GM12878 (cell line): ENCODE data around the gene MARCKSL1. TPM values are rescaled to one million over a fixed set of nuclear protein-coding genes. Genes with fewer than 3 reads are reported as not detected.

Source experiments
- ATAC-seq: fragments of 200-7000 bp; cut with Tn5 transposase; 3 replicates; pipeline ENCODE4 v1.9.1; 2020; ENCODE audit warnings: mild to moderate bottlenecking, moderate library complexity
- BruUV-seq: library from RNA; stranded (reverse); fragments of 400-500 nt; replicated peaks from 2 replicates; lab custom pipeline; 2021; lab: Mats Ljungman, UMichigan
- CTCF ChIA-PET: fragments of 300-600 bp; sonication (Branson Sonifier 250); formaldehyde crosslinking; extraction: SDS; loops from one replicate; lab custom pipeline; 2021; ENCODE audit warnings: inconsistent platforms; lab: Yijun Ruan, JAX
- POLR2A ChIA-PET: fragments of 350-600 bp; formaldehyde crosslinking; extraction: SDS; loops from one replicate; lab custom pipeline; 2021; ENCODE audit warnings: inconsistent platforms; lab: Charles Lee
- RAD21 ChIA-PET: fragments of 300-600 bp; sonication (Branson Sonifier 250); formaldehyde crosslinking; loops from one replicate; lab custom pipeline; 2023; ENCODE audit warnings: antibody characterized with exemption; ENCODE audit not compliant: unreplicated experiment; lab: Charles Lee
- SMC1A ChIA-PET: fragments of 300-600 bp; sonication (Branson Sonifier 250); formaldehyde crosslinking; loops from one replicate; lab custom pipeline; 2023; ENCODE audit not compliant: unreplicated experiment, uncharacterized antibody; lab: Charles Lee
- DNase-seq: peaks from one replicate; pipeline ENCODE4 v3.0.0-alpha.2; 2011; ENCODE audit warnings: low read depth, low spot score
- FAIRE-seq: peaks from 3 replicates; lab custom pipeline; 2011; peaks lifted over from hg19 to GRCh38; lab: Jason Lieb, UNC
- H2AFZ ChIP-seq: 2 replicates; pipeline ENCODE4 v1.6.0; 2011; ENCODE audit warnings: low read depth, low read length, control low read depth; ENCODE audit not compliant: control insufficient read depth
- H3K27ac ChIP-seq: 2 replicates; pipeline ENCODE4 v1.5.1; 2011; ENCODE audit warnings: control low read depth; ENCODE audit not compliant: control insufficient read depth, insufficient read depth
- H3K27me3 ChIP-seq, 2 experiments: replicated peaks in 1 of 2; 2 replicates each; pipeline versions ENCODE4 v1.6.0 to v1.6.1; 2011; ENCODE audit warnings: low read length in 1 of 2; ENCODE audit not compliant: control insufficient read depth in 2 of 2, insufficient read depth in 2 of 2
- H3K36me3 ChIP-seq, 2 experiments: 2 replicates each; pipeline ENCODE4 v1.5.1; 2011; ENCODE audit warnings: low read length in 1 of 2; ENCODE audit not compliant: control insufficient read depth in 2 of 2, insufficient read depth in 2 of 2
- H3K4me1 ChIP-seq: 2 replicates; pipeline ENCODE4 v1.6.1; 2011; ENCODE audit warnings: mild to moderate bottlenecking, low read length, moderate library complexity, mixed read lengths; ENCODE audit not compliant: control insufficient read depth, insufficient read depth
- H3K4me2 ChIP-seq: 2 replicates; pipeline ENCODE4 v1.6.0; 2011; ENCODE audit warnings: control low read depth; ENCODE audit not compliant: control insufficient read depth, insufficient read depth
- H3K4me3 ChIP-seq: fragments of 200-600 bp; sonication (generic); 2 replicates; pipeline ENCODE4 v1.5.1; 2016
- H3K79me2 ChIP-seq: 2 replicates; pipeline ENCODE4 v1.6.0; 2011; ENCODE audit warnings: low read length; ENCODE audit not compliant: control insufficient read depth, insufficient read depth
- H3K9ac ChIP-seq: 2 replicates; pipeline ENCODE4 v1.8.0; 2011; ENCODE audit warnings: low read length, control low read depth, mixed read lengths; ENCODE audit not compliant: control insufficient read depth, insufficient read depth
- H3K9me3 ChIP-seq: replicated peaks from 3 replicates; pipeline ENCODE4 v1.5.1; 2011; ENCODE audit warnings: mild to moderate bottlenecking, low read length; ENCODE audit not compliant: control insufficient read depth, insufficient read depth
- H4K20me1 ChIP-seq: 2 replicates; pipeline ENCODE4 v1.6.0; 2011; ENCODE audit not compliant: control insufficient read depth, insufficient read depth
- ATF3 ChIP-seq: IDR thresholded peaks from 2 replicates; pipeline ENCODE4 v1.6.1; 2011; ENCODE audit warnings: low read depth, mild to moderate bottlenecking, low read length, moderate library complexity, borderline replicate concordance; ENCODE audit errors: extremely low read depth
- BCL11A ChIP-seq: IDR thresholded peaks from 2 replicates; pipeline ENCODE4 v1.6.1; 2011; ENCODE audit warnings: low read depth, low read length
- BHLHE40 ChIP-seq, 2 experiments: fragments of 450-650 bp in 1 of 2; IDR thresholded peaks; 2 replicates each; pipeline ENCODE4 v1.6.1; 2011 to 2017; ENCODE audit warnings: low read depth in 2 of 2, borderline replicate concordance in 1 of 2, improper control_type of control experiment in 1 of 2, low read length in 1 of 2, mild to moderate bottlenecking in 1 of 2
- CBFB ChIP-seq: IDR thresholded peaks from 2 replicates; pipeline ENCODE4 v1.6.1; 2016; ENCODE audit warnings: antibody characterized with exemption, low read depth
- CREM ChIP-seq: IDR thresholded peaks from 2 replicates; pipeline ENCODE4 v1.6.1; 2014; ENCODE audit warnings: antibody characterized with exemption, low read depth
- KDM1A ChIP-seq: fragments of 200-600 bp; sonication (generic); IDR thresholded peaks from 2 replicates; pipeline ENCODE4 v1.6.1; 2016; ENCODE audit warnings: borderline replicate concordance
- KLF5 ChIP-seq: fragments of 450-650 bp; IDR thresholded peaks from 2 replicates; pipeline ENCODE4 v1.6.1; 2014; ENCODE audit warnings: mild to moderate bottlenecking; ENCODE audit not compliant: partially characterized antibody
- MLLT1 ChIP-seq: fragments of 450-650 bp; IDR thresholded peaks from 2 replicates; pipeline ENCODE4 v1.6.1; 2016; ENCODE audit warnings: mild to moderate bottlenecking
- NBN ChIP-seq: fragments of 450-650 bp; IDR thresholded peaks from 2 replicates; pipeline ENCODE4 v1.6.1; 2016
- SMC3 ChIP-seq: IDR thresholded peaks from 2 replicates; pipeline ENCODE4 v1.6.1; 2011; ENCODE audit warnings: low read length, improper control_type of control experiment, borderline replicate concordance
- SREBF2 ChIP-seq: IDR thresholded peaks from 2 replicates; pipeline ENCODE4 v1.6.1; 2012; ENCODE audit warnings: mild to moderate bottlenecking, low read length
- TAF1 ChIP-seq: IDR thresholded peaks from 2 replicates; pipeline ENCODE4 v1.6.1; 2011; ENCODE audit warnings: mild to moderate bottlenecking, low read depth, low read length, borderline replicate concordance
- WRNIP1 ChIP-seq: IDR thresholded peaks from 2 replicates; pipeline ENCODE4 v1.6.1; 2011; ENCODE audit warnings: low read depth, low read length, improper control_type of control experiment, borderline replicate concordance
- ZBTB33 ChIP-seq: fragments of 450-650 bp; IDR thresholded peaks from 2 replicates; pipeline ENCODE4 v1.6.1; 2017; ENCODE audit warnings: mild to moderate bottlenecking
- ZNF622 ChIP-seq: fragments of 450-650 bp; IDR thresholded peaks from 2 replicates; pipeline ENCODE4 v1.6.1; 2017; ENCODE audit warnings: mild to moderate bottlenecking, inconsistent platforms
- WGBS: methylation state at CpG from one replicate; pipeline ENCODE4 v1.1.6; 2016; ENCODE audit warnings: low lambda C conversion rate; ENCODE audit not compliant: insufficient replicate concordance, insufficient coverage; ENCODE audit errors: missing lambda C conversion rate; 5-methylcytosine and 5-hydroxymethylcytosine counted together
- in situ Hi-C: fragments of 300-500 bp; cut with MboI; formaldehyde crosslinking; loops from 9 replicates; pipeline ENCODE4 v1.14.3; 2018; ENCODE audit warnings: mixed read lengths
- intact Hi-C: fragments of 100-400 bp; cut with micrococcal nuclease; formaldehyde crosslinking; loops from one replicate; pipeline ENCODE4 v1.14.2; 2022; ENCODE audit not compliant: unreplicated experiment
- polyA plus RNA-seq, 11 experiments: library from polyadenylated mRNA; depleted of rRNA in 4 of 11; unstranded in 6 of 11; stranded (reverse) in 5 of 11; fragments of >200 nt; fragmentation: Nextera tagmentation in 4 of 11; fragmentation: Illumina TruSeq in 1 of 11; extraction: Ambion mirVana in 4 of 11; extraction: Trizol in 1 of 11; gene quantifications; 1 replicate in 1 of 11; 2 replicates in 10 of 11; pipeline versions ENCODE4 v1.2.1 to v1.2.3, GENCODE V29; 2011 to 2016; ENCODE audit warnings: inconsistent platforms in 2 of 11, missing spikeins in 2 of 11, low read depth in 1 of 11
- total RNA-seq, 4 experiments: library from RNA; depleted of rRNA in 3 of 4; stranded (reverse); fragments of >200 nt in 3 of 4; fragmentation: Illumina TruSeq in 1 of 4; extraction: Trizol in 1 of 4; gene quantifications; 2 replicates each; pipeline versions ENCODE4 v1.2.1 to v1.2.3, GENCODE V29; 2013 to 2021

MARCKSL1 gene
- total and polyA plus RNA-seq, 10 of the 15 experiments (the other 5 are each of a cell fraction or from before 2014, with no cell fraction given) = 14.5 to 225 (median 158) TPM

- CTCF ChIA-PET = interaction anchor here (0.9 kb wide), 1 partner anchor 13 kb away, joined by 3 read pairs; the partner anchor contains the start of gene MARCKSL1
- SMC1A ChIA-PET = no interaction called here
Measured at GRCh38 chr1:32349211-32349708, 13.2 kb upstream of the MARCKSL1 start.

GRCh38 chr1:32346532-32347157, 10.6 kb upstream of the MARCKSL1 start:
- Histone ChIP-seq H3K27ac (no peak overlapping the region), H4K20me1 (no peaks in the 10 kb centered on the region), H3K36me3 (no peaks in the 10 kb centered on the region), H3K9me3 (no peaks in the 10 kb centered on the region), H3K9ac (no peak overlapping the region), H3K79me2 (no peaks in the 10 kb centered on the region; the same call in 1 of the 2 replicates), H2AFZ (no peak overlapping the region), H3K4me2 (no peak overlapping the region), H3K4me3 (no peak overlapping the region), H3K4me1 (peaks cover 17% of the 10 kb centered on the region), H3K27me3 (no peaks in the 10 kb centered on the region)
- ATAC-seq = no peak
- intact Hi-C loops = no loop called here
- FAIRE-seq = no peak
- ChIA-PET SMC1A (interaction anchor here (1.6 kb wide), 1 partner anchor 9 kb away, joined by 3 read pairs; no protein-coding TSS in a partner anchor), POLR2A (interaction anchor here (1.2 to 1.5 kb wide), 2 partner anchors 11 to 48 kb away, joined by 3 to 4 read pairs; partner anchors contain the start of genes BSDC1 and MARCKSL1), RAD21 (interaction anchor here (1.0 kb wide), 1 partner anchor 10 kb away, joined by 3 read pairs; no protein-coding TSS in a partner anchor), CTCF (interaction anchor here (1.1 kb wide), 1 partner anchor 9 kb away, joined by 3 read pairs; no protein-coding TSS in a partner anchor)
- no TSS peak for BruUV-seq
- in situ Hi-C loops = no loop called here
- no peak for DNase-seq
- WGBS = 41% methylated on average over 7 of the region's 9 CpGs
- no peak for TF ChIP-seq SREBF2
- no peak for TF ChIP-seq BHLHE40 (IDR thresholded peaks at IDR 0.05; ENCODE audit: borderline replicate concordance in 1 of 2, low read depth in 2 of 2, low read length in 1 of 2)
- no peak for TF ChIP-seq CREM
- TF ChIP-seq KLF5 = no peak
- TF ChIP-seq ZNF622 = no peak
- TF ChIP-seq BCL11A = no peak
- TF ChIP-seq WRNIP1 = no peak
- TF ChIP-seq MLLT1 = no peak
- no peak for TF ChIP-seq SMC3
- TF ChIP-seq ZBTB33 = no peak

More at GRCh38 chr1:32349211-32349708, 13.2 kb upstream of the MARCKSL1 start:
- no peaks in the 10 kb centered on the region for H3K9me3 ChIP-seq
- no peaks in the 10 kb centered on the region; the same call in 1 of the 2 replicates for H3K79me2 ChIP-seq
- FAIRE-seq (no peak), ATAC-seq (no peak), DNase-seq (no peak)
- H2AFZ ChIP-seq = no peak overlapping the region
- H3K36me3 ChIP-seq = no peaks in the 10 kb centered on the region
- H3K9ac ChIP-seq = no peak overlapping the region
- intact Hi-C loops = no loop called here
- TF ChIP-seq TAF1 = no peak
- TF ChIP-seq KDM1A = no peak
- no peak for TF ChIP-seq CBFB
- no peak for TF ChIP-seq NBN
- no peak for TF ChIP-seq ATF3
- no peak overlapping the region for H3K27ac ChIP-seq
- H3K4me3 ChIP-seq = no peak overlapping the region
- in situ Hi-C loops = no loop called here
- peaks cover 18% of the 10 kb centered on the region for H3K4me1 ChIP-seq
- H3K27me3 ChIP-seq = no peaks in the 10 kb centered on the region
- POLR2A ChIA-PET = no interaction called here
- WGBS = 68% methylated on average over 8 of the region's 8 CpGs
- no TSS peak for BruUV-seq
- RAD21 ChIA-PET = no interaction called here
- no peaks in the 10 kb centered on the region for H4K20me1 ChIP-seq
- no peak overlapping the region for H3K4me2 ChIP-seq
